KBM-7 (cell line): ENCODE data around the gene RFX3.

Source experiments
- DNase-seq: peaks from one replicate; pipeline ENCODE4 v3.0.0-alpha.2; 2015
- in situ Hi-C: fragments of 300-500 bp; cut with MboI; formaldehyde crosslinking; loops from 2 replicates; pipeline ENCODE4 v1.14.3; 2020; ENCODE audit warnings: low sequenced_read_pairs, low pct_unique_long_range_greater_than_20kb, mixed read lengths

The RFX3 gene

DNA sequence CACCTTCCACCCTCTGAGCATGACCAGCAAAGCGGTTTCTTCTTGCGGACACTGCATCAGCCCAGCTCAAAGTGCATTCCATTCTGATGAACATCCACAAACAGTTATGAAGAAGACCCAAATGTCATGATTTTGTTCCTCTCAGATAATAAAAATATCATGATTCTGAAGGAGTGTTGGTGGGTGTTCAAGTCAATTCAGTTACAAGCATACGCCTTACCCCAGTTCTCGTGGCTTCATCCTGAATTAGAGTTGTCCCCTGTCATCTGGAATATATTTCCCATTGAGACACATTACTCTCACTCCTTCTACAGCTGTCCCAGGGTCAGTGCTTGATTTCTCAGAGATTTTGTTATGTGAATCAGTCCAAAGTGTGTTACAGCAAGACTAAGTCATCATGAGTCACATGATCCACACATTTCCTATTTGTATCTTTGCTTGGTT, 325.4 kb downstream of the RFX3 start:
- DNase-seq: no peak

DNA sequence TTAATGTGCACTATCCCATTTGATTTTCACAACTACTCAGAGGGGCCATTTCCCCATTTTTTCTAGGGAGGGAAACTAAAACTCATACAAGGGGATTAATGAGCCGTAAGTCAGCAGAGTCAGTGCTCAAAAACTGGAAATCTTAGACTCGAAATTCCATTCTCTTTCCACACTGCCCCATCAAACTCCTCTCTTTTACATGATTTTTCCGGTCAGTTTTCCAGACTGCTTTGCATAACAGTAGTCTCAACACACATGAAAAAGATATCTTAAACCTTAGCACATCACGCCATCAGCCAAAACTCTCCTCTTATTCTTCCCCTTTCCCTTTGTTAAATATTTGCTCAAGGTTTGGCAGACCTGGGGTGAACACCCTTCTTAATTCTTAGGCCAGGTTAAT, 332.0 kb downstream of the RFX3 start:
- in situ Hi-C loops: loop anchor here (25.0 kb wide), 1 partner anchor 331 kb away; no protein-coding TSS in a partner anchor
- DNase-seq: no peak

More for the DNA sequence above, 325.4 kb downstream of the RFX3 start:
- in situ Hi-C loops: no loop called here

DNA sequence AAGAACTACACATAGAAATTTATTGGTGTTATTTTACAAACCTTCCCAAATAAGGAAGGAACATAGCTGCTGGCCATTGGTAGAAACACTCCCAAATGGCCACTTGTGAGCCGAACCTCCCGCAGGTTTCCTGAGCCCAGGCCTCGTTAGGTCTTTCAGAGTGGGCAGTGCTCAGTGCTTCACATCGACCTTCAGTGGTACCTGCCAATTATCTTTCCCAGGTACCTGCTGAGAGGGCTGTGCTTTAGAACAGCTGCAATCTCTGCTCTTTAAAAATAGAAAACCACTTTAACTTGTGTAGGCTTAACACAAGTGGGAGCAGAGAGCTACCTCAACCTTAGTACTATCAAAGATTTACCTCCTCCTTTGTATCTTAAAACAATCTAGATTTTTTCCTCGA, 334.1 kb downstream of the RFX3 start:
- in situ Hi-C loops: loop anchor here (25.0 kb wide), 1 partner anchor 329 kb away; no protein-coding TSS in a partner anchor
- no peak for DNase-seq

DNA sequence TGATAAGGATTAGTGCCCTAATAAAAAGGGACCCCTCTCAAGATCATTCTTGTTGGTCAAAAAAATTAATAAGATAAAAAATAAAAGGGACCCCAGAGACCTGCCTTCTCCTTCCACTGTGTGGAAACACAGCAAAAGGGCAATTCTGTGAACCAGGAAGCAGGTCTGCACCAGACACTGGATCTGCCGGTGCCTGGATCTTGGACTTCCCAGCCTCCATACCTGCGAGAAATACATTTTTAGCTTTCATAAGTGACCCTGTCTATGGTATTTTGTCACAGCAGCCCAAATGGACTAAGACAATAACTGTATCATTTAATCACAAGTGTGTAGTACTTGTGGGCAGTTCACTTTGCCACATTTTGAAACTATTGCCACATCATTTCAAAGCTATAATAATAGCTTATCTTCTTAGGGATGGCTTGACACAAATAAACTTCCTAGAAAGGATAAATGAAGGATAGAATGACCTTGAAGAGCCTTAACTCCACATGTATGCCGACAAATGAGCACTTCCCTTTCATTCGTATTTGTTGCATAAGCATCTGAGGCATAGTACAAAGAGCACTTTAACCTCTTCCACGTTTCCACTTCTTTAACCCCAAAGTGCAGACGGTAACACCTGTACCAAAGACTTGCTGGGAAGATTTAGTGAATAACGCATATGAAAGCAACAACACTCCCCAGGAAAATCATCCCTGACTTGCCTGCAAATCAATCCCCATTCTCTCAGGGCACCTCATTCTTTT, 336.5 kb downstream of the RFX3 start:
- no peak for DNase-seq
- in situ Hi-C loops: loop anchor here (25.0 kb wide), 1 partner anchor 327 kb away; no protein-coding TSS in a partner anchor

DNA sequence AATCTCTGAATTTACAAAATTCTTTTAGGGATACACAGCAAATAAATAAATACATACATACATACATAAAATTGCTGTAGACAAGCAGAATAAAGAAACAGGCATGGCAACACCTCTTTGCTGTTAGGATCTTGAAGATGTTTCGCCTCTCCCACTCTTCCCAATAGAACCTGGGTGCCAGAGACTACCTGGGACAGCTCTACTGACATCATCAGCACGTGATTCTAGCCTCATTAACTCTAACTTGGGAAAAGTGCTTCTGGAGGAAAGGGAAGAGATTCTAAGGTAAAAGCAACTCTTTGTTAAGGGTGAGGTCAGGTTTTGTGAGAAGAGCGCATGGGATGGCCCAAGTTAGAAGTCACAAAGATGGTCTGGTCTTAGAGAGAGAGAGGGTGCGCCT, 339.1 kb downstream of the RFX3 start:
- no peak for DNase-seq
- in situ Hi-C loops: loop anchor here (25.0 kb wide), 1 partner anchor 324 kb away; no protein-coding TSS in a partner anchor

GRCh38 chr9:3181049-3181953, 344.5 kb downstream of the RFX3 start:
- in situ Hi-C loops: loop anchor here (25.0 kb wide), 1 partner anchor 319 kb away; no protein-coding TSS in a partner anchor
- DNase-seq: peak; percentile 55

GRCh38 chr9:3180696-3181048, 345.1 kb downstream of the RFX3 start:
- no peak for DNase-seq
- in situ Hi-C loops: loop anchor here (25.0 kb wide), 1 partner anchor 318 kb away; no protein-coding TSS in a partner anchor

DNA sequence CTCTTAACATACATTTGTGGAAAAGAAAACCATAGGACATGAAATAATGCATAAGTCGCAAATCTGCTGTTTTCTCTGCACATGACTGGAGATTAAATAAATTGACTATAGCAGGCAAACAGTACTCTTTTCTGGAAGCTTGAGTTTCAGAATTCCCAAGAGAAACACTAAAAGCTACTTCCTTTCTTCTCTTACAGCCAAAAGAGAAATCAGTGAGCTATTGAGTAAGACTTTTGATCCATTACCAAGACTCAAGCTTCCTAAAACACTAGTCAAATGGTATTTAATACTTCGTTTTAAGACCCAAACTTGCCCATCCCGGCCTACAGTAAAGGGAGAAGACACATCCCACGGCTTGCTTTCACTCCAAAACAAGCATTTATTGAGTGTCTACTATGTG, 346.1 kb downstream of the RFX3 start:
- DNase-seq: no peak
- in situ Hi-C loops: loop anchor here (25.0 kb wide), 1 partner anchor 317 kb away; no protein-coding TSS in a partner anchor

DNA sequence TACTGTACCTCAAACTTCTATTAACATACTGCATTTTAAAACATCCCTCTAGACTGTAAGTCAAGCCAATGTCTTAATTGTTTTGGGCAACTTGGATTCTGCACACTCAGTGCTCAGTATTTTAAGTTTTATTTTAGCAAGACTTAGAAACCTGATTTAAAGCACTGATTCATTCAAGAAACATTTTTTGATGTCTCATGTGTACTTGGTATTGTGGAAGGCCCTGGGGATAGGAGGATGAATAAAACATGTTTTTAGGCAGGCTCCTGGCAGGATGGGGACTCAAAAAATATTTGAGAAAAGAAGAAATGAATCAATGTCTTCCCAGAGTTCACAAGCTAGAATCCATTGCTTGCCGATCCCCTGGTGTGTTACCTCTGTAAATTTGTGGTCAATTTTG, 347.9 kb downstream of the RFX3 start:
- DNase-seq: no peak
- in situ Hi-C loops: loop anchor here (25.0 kb wide), 1 partner anchor 316 kb away; no protein-coding TSS in a partner anchor

DNA sequence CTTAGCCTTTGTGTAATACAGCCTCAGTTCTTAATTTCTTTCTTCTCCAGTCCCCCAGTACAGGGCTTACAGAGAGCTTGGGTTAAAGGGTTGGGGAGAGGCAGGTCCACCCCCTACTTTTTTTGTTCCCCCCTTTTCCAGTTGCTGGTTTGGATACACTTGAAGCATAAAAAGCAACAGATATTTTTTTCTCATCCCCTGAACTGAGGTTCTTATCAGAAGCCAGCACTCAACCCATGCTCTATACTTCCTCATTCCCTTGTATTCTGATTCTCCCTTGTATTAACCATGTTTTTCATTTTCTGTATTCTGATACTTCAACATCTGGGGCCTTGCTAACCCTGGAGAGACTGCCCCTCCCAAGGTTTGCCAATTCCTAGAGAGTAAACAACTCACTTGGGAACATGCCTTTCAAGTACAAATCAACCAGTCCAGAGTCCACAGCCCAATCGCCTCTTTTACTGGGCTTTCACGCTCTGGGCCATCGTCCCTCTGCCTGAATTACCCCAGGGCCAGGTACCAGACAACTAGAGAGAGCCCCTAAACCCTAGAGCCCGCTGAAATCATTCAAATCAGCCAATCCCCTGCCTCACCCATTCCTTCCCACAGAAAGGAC, 348.5 kb downstream of the RFX3 start:
- in situ Hi-C loops: loop anchor here (25.0 kb wide), 1 partner anchor 315 kb away; no protein-coding TSS in a partner anchor
- peak; percentile 45 for DNase-seq

DNA sequence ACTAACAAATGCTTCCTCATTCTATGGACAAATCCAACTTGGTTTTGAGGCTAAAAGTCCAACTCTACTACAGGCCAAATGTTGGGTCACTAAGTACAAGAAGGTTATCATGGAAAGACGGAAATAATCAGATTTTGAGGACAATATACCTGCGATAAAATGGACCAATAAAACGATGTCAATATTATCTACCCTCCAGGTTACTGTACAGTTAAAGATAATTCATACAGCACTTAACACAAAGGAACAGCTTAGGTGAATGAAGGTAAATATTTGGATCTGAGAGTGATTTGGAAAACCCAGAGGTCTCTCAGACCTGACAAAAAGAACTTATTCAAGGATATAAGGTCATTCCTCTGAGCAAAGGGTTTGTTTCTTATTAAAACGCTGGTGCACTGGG, 352.4 kb downstream of the RFX3 start:
- DNase-seq: no peak
- in situ Hi-C loops: no loop called here

DNA sequence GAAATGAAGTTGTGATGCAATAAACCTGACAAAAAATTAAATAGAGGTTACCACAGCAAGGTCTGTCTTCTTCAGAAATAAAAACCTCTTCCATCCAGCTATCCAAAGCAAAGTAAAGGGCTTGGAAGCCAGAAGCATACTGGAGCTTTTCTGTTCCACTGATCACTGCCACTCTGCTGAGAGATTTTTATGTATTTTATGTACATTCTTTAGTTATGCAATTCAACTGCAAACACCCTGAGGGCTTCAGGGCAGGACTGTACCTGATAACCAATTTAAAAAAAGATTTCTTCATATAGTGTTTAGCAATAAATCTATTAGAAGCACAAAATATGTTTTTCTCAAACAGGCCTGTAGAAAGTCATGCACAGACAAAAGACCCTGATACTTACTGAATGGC, 355.0 kb downstream of the RFX3 start:
- DNase-seq: no peak
- in situ Hi-C loops: no loop called here
